ENCODE measurements around the gene GFY. TPM values are rescaled to one million over a fixed set of nuclear protein-coding genes. Genes with fewer than 3 reads are reported as not detected.

Gene GFY
- total and polyA plus RNA-seq, 2 experiments from 2014 or later = 1.2 TPM; not detected in 1

- no peak overlapping the region for H3K4me3 ChIP-seq
- peak overlapping the region; percentile 59; the same call in 1 of the 2 replicates for H2AFZ ChIP-seq
- peaks cover 9% of the 10 kb centered on the region for H3F3A ChIP-seq (replicated peaks; ENCODE audit: low read depth)
- H3K9me2 ChIP-seq (ENCODE audit: insufficient read depth) = no peaks in the 10 kb centered on the region
- Mint-ChIP-seq H3K27ac (no peak overlapping the region), H3K4me1 (peaks cover 46% of the 10 kb centered on the region), H3K27me3 (ENCODE audit: insufficient read depth, low read depth, poor library complexity) (peaks cover 21% of the 10 kb centered on the region), H3K4me3 (no peak overlapping the region), H3K9me3 (no peaks in the 10 kb centered on the region; the same call in 2 of the 3 replicates), H3K36me3 (ENCODE audit: low read depth) (no peaks in the 10 kb centered on the region; the same call in 2 of the 3 replicates)
- H3K27ac ChIP-seq (ENCODE audit: low read depth) = no peak overlapping the region
- TF ChIP-seq ETS1 (IDR thresholded peaks at IDR 0.05) (no peak), JUNB (IDR thresholded peaks at IDR 0.05; ENCODE audit: unreplicated experiment) (no peak), CTCF (conservative IDR thresholded peaks at IDR 0.05; ENCODE audit: low read depth in 2 of 2) (peak; percentile 35 to 75)
- H3K79me2 ChIP-seq (replicated peaks; ENCODE audit: insufficient read depth) = no peaks in the 10 kb centered on the region
- H3K36me3 ChIP-seq (ENCODE audit: insufficient read depth) = no peaks in the 10 kb centered on the region
- no peak for DNase-seq (ENCODE audit: low spot score)
- ATAC-seq = peak; percentile 37
- H3K4me1 ChIP-seq (ENCODE audit: insufficient read depth) = peaks cover 16% of the 10 kb centered on the region
- H4K20me1 ChIP-seq (replicated peaks; ENCODE audit: insufficient read depth) = peaks cover 4% of the 10 kb centered on the region; the same call in 1 of the 2 replicates
- H3K27me3 ChIP-seq (ENCODE audit: insufficient read depth) = peaks cover 9% of the 10 kb centered on the region
- H3K4me2 ChIP-seq = no peak overlapping the region
Measured at GRCh38 chr19:49417088-49417487, 8.1 kb upstream of the GFY start.

- no peaks in the 10 kb centered on the region; the same call in 2 of the 3 replicates for H3K36me3 Mint-ChIP-seq (ENCODE audit: low read depth)
- Histone ChIP-seq H3K79me2 (replicated peaks; ENCODE audit: insufficient read depth) (no peaks in the 10 kb centered on the region), H3F3A (replicated peaks; ENCODE audit: low read depth) (peaks cover 15% of the 10 kb centered on the region), H3K27me3 (ENCODE audit: insufficient read depth) (peaks cover 23% of the 10 kb centered on the region), H3K36me3 (ENCODE audit: insufficient read depth) (no peaks in the 10 kb centered on the region), H3K27ac (ENCODE audit: low read depth) (no peak overlapping the region), H3K9me2 (ENCODE audit: insufficient read depth) (no peaks in the 10 kb centered on the region), H3K4me1 (ENCODE audit: insufficient read depth) (peaks cover 25% of the 10 kb centered on the region), H2AFZ (no peak overlapping the region), H4K20me1 (replicated peaks; ENCODE audit: insufficient read depth) (peaks cover 4% of the 10 kb centered on the region; the same call in 1 of the 2 replicates), H3K4me3 (no peak overlapping the region), H3K4me2 (no peak overlapping the region)
- H3K9me3 Mint-ChIP-seq = peaks cover under 1% of the 10 kb centered on the region
- ATAC-seq = no peak
- DNase-seq (ENCODE audit: low spot score) = no peak
- no peak overlapping the region for H3K27ac Mint-ChIP-seq
- peaks cover 51% of the 10 kb centered on the region for H3K4me1 Mint-ChIP-seq
- no peak overlapping the region for H3K4me3 Mint-ChIP-seq
- H3K27me3 Mint-ChIP-seq (ENCODE audit: insufficient read depth, low read depth, poor library complexity) = peaks cover 32% of the 10 kb centered on the region
- TF ChIP-seq EZH2phosphoT487 (IDR thresholded peaks at IDR 0.05; ENCODE audit: unreplicated experiment) (no peak), REST (IDR thresholded peaks at IDR 0.05; ENCODE audit: unreplicated experiment) (no peak), CTCF (conservative IDR thresholded peaks at IDR 0.05; ENCODE audit: low read depth in 2 of 2) (no peak), STAT1 (IDR thresholded peaks at IDR 0.05; ENCODE audit: unreplicated experiment) (no peak), JUNB (IDR thresholded peaks at IDR 0.05; ENCODE audit: unreplicated experiment) (no peak), EZH2 (IDR thresholded peaks at IDR 0.05; ENCODE audit: low read depth, unreplicated experiment) (no peak), CREB1 (CRISPR knock-in tag; IDR thresholded peaks at IDR 0.05; ENCODE audit: low read depth) (no peak), ZNF114 (CRISPR knock-in tag; IDR thresholded peaks at IDR 0.05) (no peak), ETS1 (IDR thresholded peaks at IDR 0.05) (no peak), NANOG (IDR thresholded peaks at IDR 0.05; ENCODE audit: borderline replicate concordance) (no peak)
Measured at GRCh38 chr19:49418511-49418910, 6.7 kb upstream of the GFY start.
